Smooth muscle cell of the umbilical artery (primary cell): ENCODE data around the gene SHFL. TPM values are rescaled to one million over a fixed set of nuclear protein-coding genes. Genes with fewer than 3 reads are reported as not detected.

ENCODE experiments used
- total RNA-seq: library from RNA; depleted of rRNA; stranded (reverse); fragments of >200 nt; gene quantifications from 2 replicates; pipeline ENCODE4 v1.2.3, GENCODE V29; 2014

SHFL gene
- total RNA-seq, result 22.3 and 23.3 TPM in 2 replicates

DNA sequence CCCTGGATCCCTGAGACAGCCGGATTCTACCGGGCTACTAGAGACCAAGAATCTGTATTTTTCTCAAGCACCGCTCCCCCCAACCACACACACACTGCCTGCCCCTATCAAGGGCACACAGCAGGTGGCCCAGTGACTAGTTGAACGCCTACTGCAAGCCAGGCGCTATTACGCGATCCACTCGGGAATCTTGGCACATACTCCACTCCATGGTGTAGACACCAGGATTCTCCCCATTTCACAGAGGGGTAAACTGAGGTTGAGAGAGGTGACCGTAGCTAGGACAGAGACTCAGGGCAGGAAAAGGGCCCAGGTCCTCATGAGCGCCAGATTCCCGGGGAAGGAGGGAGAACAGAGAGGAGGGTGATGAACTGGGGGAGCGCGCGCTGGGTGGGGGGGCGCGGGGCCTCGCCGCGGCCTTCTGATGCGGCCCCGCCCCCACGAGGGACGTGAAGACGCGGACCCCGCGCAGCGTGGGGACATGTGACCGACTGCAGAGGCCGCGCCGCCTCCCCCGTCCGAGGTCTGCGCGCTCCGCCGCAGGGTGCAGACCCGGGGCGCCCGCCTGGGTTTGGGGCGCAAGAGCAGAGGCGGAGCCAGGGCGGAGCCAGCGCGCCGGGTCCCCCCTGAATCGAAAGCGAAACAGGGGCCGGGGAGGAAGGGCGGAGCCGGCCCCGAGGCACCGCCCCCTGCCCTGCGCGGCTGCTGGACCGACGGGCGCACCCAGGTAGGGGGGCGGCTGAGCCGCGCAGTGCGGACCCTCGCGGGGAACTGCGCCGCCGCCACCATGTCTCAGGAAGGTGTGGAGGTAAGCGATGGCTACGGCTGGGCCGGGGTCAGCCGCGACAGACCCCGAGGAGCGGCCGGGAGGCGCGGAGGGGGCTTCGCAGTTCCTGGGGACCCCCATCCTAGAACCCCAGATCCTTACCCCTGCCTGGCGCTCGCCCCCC is at the start of gene SHFL:
TSS of gene SHFL (plus strand) at position 677 of the 950 bp plus-strand sequence. CDS start at position 788, 111 bp downstream.

DNA sequence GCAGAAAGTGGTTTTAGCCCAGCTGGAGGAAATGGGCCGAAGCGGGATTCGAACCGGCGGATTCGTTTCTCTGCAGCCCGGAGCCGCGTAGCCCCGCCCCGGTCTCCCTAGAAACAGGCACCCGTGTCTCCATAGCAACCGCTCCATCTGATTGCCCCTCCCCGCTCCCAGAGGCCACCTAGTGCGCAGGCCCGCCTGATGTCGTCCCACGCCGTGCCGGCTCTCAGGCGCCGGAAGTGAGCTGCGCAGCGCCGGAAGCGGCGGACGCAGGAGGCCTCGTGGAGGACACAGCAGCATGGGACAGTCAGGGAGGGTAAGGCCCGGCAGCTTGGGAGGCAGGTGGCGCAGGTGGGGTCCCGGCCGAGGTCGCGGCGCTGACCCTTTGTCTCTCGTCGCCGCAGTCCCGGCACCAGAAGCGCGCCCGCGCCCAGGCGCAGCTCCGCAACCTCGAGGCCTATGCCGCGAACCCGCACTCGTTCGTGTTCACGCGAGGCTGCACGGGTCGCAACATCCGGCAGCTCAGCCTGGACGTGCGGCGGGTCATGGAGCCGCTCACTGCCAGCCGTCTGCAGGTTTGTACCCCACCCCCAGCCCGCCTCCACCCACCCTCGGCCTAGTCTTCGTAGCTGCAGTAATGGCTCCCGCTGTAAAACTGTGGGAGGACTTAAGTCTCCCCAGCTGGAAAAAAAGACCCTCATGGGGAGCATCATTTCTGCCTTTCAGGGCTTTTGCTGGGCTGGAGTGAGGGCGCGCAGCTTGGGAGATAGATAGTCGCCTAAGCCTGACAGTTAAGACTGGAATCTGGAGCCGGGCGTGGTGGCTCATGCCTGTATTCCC is 20.2 kb downstream of the SHFL start, which contains the start of gene PPAN:
TSS of gene PPAN (plus strand) at position 263 of the 837 bp plus-strand sequence. CDS start at position 296, 33 bp downstream.

DNA sequence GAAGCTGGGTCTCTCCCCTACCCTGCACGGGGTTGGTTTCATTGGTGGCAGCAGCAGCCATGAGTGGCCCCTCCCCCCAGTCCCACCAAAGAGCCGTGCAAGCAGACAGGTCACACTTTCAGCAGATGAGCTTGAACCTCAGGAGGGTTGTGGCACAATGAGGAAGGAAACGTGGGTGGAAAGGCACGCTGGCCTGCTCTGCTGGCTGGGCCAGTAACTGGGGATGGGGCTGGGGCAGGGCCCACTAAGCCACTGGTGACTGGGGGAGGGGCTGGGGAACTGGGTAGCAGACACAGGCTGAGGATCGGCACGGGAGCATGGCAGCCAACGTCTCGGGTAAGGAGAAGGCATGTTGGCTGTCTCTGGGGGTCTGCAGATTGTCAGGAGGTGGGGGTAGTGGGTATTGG is 25.3 kb downstream of the SHFL start, which contains the start of gene P2RY11:
TSS of gene P2RY11 (plus strand) at position 289 of the 407 bp plus-strand sequence. CDS start at position 318, 29 bp downstream.

Other genes starting within 250 kb of the SHFL start
- gene OLFM2, start 149.8 kb upstream of the SHFL start, total RNA-seq, result 2.5 and 3.0 TPM in 2 replicates
- gene COL5A3, start 75.8 kb upstream of the SHFL start, total RNA-seq, result 0.59 and 1.1 TPM in 2 replicates
- not detected in 2 replicates for gene RDH8, start 72.8 kb upstream of the SHFL start, total RNA-seq
- gene ANGPTL6, start 16.4 kb downstream of the SHFL start, total RNA-seq, result 0.32 and 0.89 TPM in 2 replicates
- gene PPAN, start 20.0 kb downstream of the SHFL start, total RNA-seq, result 35.9 and 41.0 TPM in 2 replicates
- gene P2RY11, start 25.4 kb downstream of the SHFL start, total RNA-seq, result 3.3 and 5.5 TPM in 2 replicates
- 246 and 306 TPM in 2 replicates for gene EIF3G, start 33.6 kb downstream of the SHFL start, total RNA-seq
- 22.6 and 71.1 TPM in 2 replicates for gene DNMT1, start 108.6 kb downstream of the SHFL start, total RNA-seq
- 12.5 and 17.1 TPM in 2 replicates for gene S1PR2, start 145.0 kb downstream of the SHFL start, total RNA-seq
- gene MRPL4, start 165.9 kb downstream of the SHFL start, total RNA-seq, result 17.8 and 31.2 TPM in 2 replicates
- 23.2 and 26.8 TPM in 2 replicates for gene ICAM1, start 184.8 kb downstream of the SHFL start, total RNA-seq
- 1.9 and 2.1 TPM in 2 replicates for gene ICAM4, start 200.6 kb downstream of the SHFL start, total RNA-seq
- 11.0 and 20.3 TPM in 2 replicates for gene ICAM5, start 203.6 kb downstream of the SHFL start, total RNA-seq
- gene ZGLP1, start 223.5 kb downstream of the SHFL start, total RNA-seq, result 0.59 and 1.1 TPM in 2 replicates
- 16.3 and 16.8 TPM in 2 replicates for gene FDX2, start 229.7 kb downstream of the SHFL start, total RNA-seq
- gene RAVER1, start 247.2 kb downstream of the SHFL start, total RNA-seq, result 11.6 and 33.9 TPM in 2 replicates